Trophoblast cell (in vitro differentiated cells and primary cell): ENCODE data around the gene RBP4.

Source experiments
- DNase-seq, 2 donors: peaks; one replicate each; pipeline ENCODE4 v3.0.0-alpha.2; 2016
- H2AFZ ChIP-seq: 2 replicates; pipeline ENCODE4 v1.6.1; 2013; ENCODE audit warnings: low read length, moderate library complexity, mild to moderate bottlenecking; ENCODE audit not compliant: insufficient read depth, poor library complexity
- H2AK5ac ChIP-seq: 2 replicates; pipeline ENCODE4 v1.6.1; 2013; ENCODE audit warnings: mild to moderate bottlenecking, low read length
- H2BK120ac ChIP-seq: 2 replicates; pipeline ENCODE4 v1.6.1; 2013; ENCODE audit warnings: low read length, mild to moderate bottlenecking, moderate library complexity; ENCODE audit not compliant: insufficient read depth, poor library complexity
- H2BK12ac ChIP-seq: 2 replicates; pipeline ENCODE4 v1.6.1; 2013; ENCODE audit warnings: mild to moderate bottlenecking, low read length, moderate library complexity
- H2BK5ac ChIP-seq: 2 replicates; pipeline ENCODE4 v1.6.1; 2013; ENCODE audit warnings: low read length, low read depth, moderate library complexity, mild to moderate bottlenecking; ENCODE audit not compliant: poor library complexity
- H3K14ac ChIP-seq: 2 replicates; pipeline ENCODE4 v1.6.1; 2013; ENCODE audit warnings: mild to moderate bottlenecking, low read length
- H3K18ac ChIP-seq: 2 replicates; pipeline ENCODE4 v1.6.1; 2013; ENCODE audit warnings: mild to moderate bottlenecking, low read length
- H3K23ac ChIP-seq: 2 replicates; pipeline ENCODE4 v1.6.1; 2013; ENCODE audit warnings: low read length
- H3K27ac ChIP-seq: 2 replicates; pipeline ENCODE4 v1.5.1; 2013; ENCODE audit warnings: low read depth, mild to moderate bottlenecking, inconsistent platforms, low read length, moderate library complexity
- H3K27me3 ChIP-seq: 2 replicates; pipeline ENCODE4 v1.6.1; 2013; ENCODE audit warnings: inconsistent platforms, mild to moderate bottlenecking, low read length, moderate library complexity; ENCODE audit not compliant: insufficient read depth
- H3K36me3 ChIP-seq, 2 experiments: 1 replicate in 1 of 2; 2 replicates in 1 of 2; pipeline ENCODE4 v1.6.1; 2013; ENCODE audit warnings: low read length in 2 of 2, mild to moderate bottlenecking in 2 of 2, moderate library complexity in 1 of 2; ENCODE audit not compliant: insufficient read depth in 2 of 2, control insufficient read depth in 1 of 2
- H3K4ac ChIP-seq: 2 replicates; pipeline ENCODE4 v1.6.1; 2013; ENCODE audit warnings: low read depth, mild to moderate bottlenecking, low read length, moderate library complexity
- H3K4me1 ChIP-seq, 2 experiments: 1 replicate in 1 of 2; 2 replicates in 1 of 2; pipeline ENCODE4 v1.6.1; 2013; ENCODE audit warnings: low read length in 2 of 2, mild to moderate bottlenecking in 2 of 2, moderate library complexity in 1 of 2; ENCODE audit not compliant: insufficient read depth in 2 of 2, control insufficient read depth in 1 of 2
- H3K4me2 ChIP-seq: 2 replicates; pipeline ENCODE4 v1.6.1; 2013; ENCODE audit warnings: inconsistent platforms, mild to moderate bottlenecking, low read length, moderate library complexity
- H3K4me3 ChIP-seq: 2 replicates; pipeline ENCODE4 v1.5.1; 2013; ENCODE audit warnings: mild to moderate bottlenecking, low read depth, low read length, inconsistent platforms
- H3K79me1 ChIP-seq: one replicate; pipeline ENCODE4 v1.6.1; 2013; ENCODE audit warnings: low read length
- H3K79me2 ChIP-seq: 2 replicates; pipeline ENCODE4 v1.6.1; 2013; ENCODE audit warnings: low read length, mild to moderate bottlenecking; ENCODE audit not compliant: control insufficient read depth, insufficient read depth, poor library complexity
- H3K9ac ChIP-seq: 2 replicates; pipeline ENCODE4 v1.6.1; 2013; ENCODE audit warnings: mild to moderate bottlenecking, low read length
- H3K9me3 ChIP-seq: 2 replicates; pipeline ENCODE4 v1.6.1; 2013; ENCODE audit warnings: low read depth, mild to moderate bottlenecking, control low read depth, inconsistent platforms, low read length; ENCODE audit not compliant: insufficient read depth
- H4K12ac ChIP-seq: 2 replicates; pipeline ENCODE4 v1.6.1; 2013; ENCODE audit warnings: low read depth, mild to moderate bottlenecking, low read length, moderate library complexity
- H4K8ac ChIP-seq: 2 replicates; pipeline ENCODE4 v1.6.1; 2013; ENCODE audit warnings: low read depth, mild to moderate bottlenecking, low read length, moderate library complexity
- H4K91ac ChIP-seq: one replicate; pipeline ENCODE4 v1.6.1; 2013; ENCODE audit warnings: low read depth, mild to moderate bottlenecking, low read length, moderate library complexity
- WGBS: extraction: QIAGEN DNeasy Blood & Tissue Kit; methylation state at CpG from one replicate; pipeline ENCODE4 v1.1.7; 2013; ENCODE audit warnings: missing lambda C conversion rate; ENCODE audit not compliant: insufficient read length, insufficient coverage; ENCODE audit errors: extremely low coverage; 5-methylcytosine and 5-hydroxymethylcytosine counted together

The RBP4 gene

DNA sequence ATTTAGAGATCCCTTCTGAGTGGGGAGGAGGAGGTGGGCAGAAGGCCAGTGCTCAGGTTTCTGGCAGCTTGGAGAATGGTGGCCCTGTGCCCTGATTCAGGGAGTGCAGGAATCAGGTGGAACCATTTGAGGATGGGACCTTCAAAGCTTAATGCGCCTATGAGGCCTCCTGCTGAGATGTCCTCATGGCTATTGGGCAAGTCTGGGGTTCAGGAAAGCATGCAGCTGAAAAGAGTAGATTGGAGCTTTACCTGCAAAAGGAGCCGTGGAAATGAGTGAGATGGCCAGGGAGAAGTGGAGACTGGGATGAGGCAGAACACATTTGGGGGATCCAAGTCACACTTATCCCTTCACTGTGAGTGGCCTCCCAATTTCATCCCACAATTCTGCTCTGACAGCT lies 28.4 kb downstream of the RBP4 start:
- no peak overlapping the region for H3K9ac ChIP-seq
- H3K4me2 ChIP-seq = no peak overlapping the region
- H4K91ac ChIP-seq = no peak overlapping the region
- WGBS = no CpG with 5 or more reads among the region's 2 CpGs
- H2BK120ac ChIP-seq = no peak overlapping the region
- no peak overlapping the region for H3K4me3 ChIP-seq
- H3K36me3 ChIP-seq = no peaks in the 10 kb centered on the region
- H4K8ac ChIP-seq = no peak overlapping the region
- H3K9me3 ChIP-seq = no peaks in the 10 kb centered on the region
- no peak overlapping the region for H3K14ac ChIP-seq
- no peak overlapping the region for H4K12ac ChIP-seq
- H3K79me1 ChIP-seq = no peaks in the 10 kb centered on the region
- H2BK12ac ChIP-seq = no peak overlapping the region
- DNase-seq = no peak
- H3K27ac ChIP-seq = no peak overlapping the region
- no peaks in the 10 kb centered on the region for H3K4me1 ChIP-seq
- no peak overlapping the region for H2AFZ ChIP-seq
- H3K79me2 ChIP-seq = no peaks in the 10 kb centered on the region
- H2BK5ac ChIP-seq = no peak overlapping the region
- no peak overlapping the region for H3K23ac ChIP-seq
- H3K18ac ChIP-seq = no peak overlapping the region
- H3K27me3 ChIP-seq = peaks cover 9% of the 10 kb centered on the region
- no peak overlapping the region for H3K4ac ChIP-seq
- no peak overlapping the region for H2AK5ac ChIP-seq

DNA sequence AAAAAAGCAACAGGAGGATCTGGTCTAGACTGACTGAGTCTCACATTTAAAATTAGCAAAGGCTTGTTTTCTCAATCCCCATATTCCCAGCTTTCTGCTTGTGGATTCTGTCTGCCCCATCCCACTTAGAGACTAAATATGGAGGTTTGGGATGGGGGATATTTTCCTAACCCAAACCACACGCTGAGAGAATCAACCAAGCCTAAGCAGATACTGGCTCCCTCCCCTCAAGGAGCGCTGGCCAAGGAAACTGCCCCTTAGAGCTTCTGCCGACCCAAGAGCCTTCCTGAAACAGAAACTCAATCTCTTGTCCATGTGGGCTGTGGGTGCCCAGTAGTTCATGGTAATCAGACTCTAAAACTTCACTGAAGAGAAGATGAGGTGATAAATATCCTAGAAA lies 30.7 kb downstream of the RBP4 start:
- Histone ChIP-seq H4K91ac (no peak overlapping the region), H3K27me3 (peaks cover 24% of the 10 kb centered on the region), H3K4me3 (no peak overlapping the region), H3K4me1 (peaks cover 7 to 12% of the 10 kb centered on the region in 2 experiments), H3K9me3 (peaks cover 3% of the 10 kb centered on the region), H2BK5ac (no peak overlapping the region), H2BK120ac (no peak overlapping the region), H2AFZ (no peak overlapping the region), H3K18ac (no peak overlapping the region), H3K14ac (no peak overlapping the region), H4K12ac (no peak overlapping the region), H3K36me3 (no peaks in the 10 kb centered on the region), H3K9ac (no peak overlapping the region), H3K4me2 (no peak overlapping the region), H3K79me2 (no peaks in the 10 kb centered on the region), H3K4ac (no peak overlapping the region), H3K27ac (no peak overlapping the region), H4K8ac (no peak overlapping the region), H2AK5ac (no peak overlapping the region), H3K79me1 (no peaks in the 10 kb centered on the region), H3K23ac (no peak overlapping the region), H2BK12ac (no peak overlapping the region)
- no CpG with 5 or more reads among the region's 3 CpGs for WGBS
- DNase-seq = no peak

DNA sequence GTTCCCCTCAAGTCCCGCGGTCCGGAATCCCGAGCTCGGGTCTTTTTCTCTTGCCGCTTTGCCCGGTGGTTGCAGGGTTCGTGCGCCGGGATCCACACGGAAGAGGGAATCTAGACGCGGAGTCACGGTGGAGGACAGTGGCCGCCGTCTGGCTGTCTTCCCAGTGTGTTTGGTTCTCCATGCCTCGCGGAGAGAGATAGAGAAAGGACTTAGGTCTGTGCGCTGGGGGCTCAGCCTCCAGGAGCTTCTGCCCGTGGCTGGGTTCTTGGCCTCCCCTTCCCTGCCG lies 33.0 kb downstream of the RBP4 start:
- Histone ChIP-seq H3K4ac (no peak overlapping the region), H3K9ac (no peak overlapping the region), H4K12ac (no peak overlapping the region), H3K36me3 (no peaks in the 10 kb centered on the region), H3K4me2 (no peak overlapping the region), H2BK5ac (no peak overlapping the region), H4K91ac (no peak overlapping the region), H4K8ac (no peak overlapping the region), H3K14ac (no peak overlapping the region), H3K79me2 (no peaks in the 10 kb centered on the region), H3K4me1 (peaks cover 7 to 12% of the 10 kb centered on the region in 2 experiments), H3K9me3 (peaks cover 3% of the 10 kb centered on the region), H3K79me1 (no peaks in the 10 kb centered on the region), H2BK12ac (no peak overlapping the region), H3K27me3 (peaks cover 24% of the 10 kb centered on the region), H3K18ac (no peak overlapping the region), H2AK5ac (no peak overlapping the region), H2AFZ (no peak overlapping the region), H3K27ac (no peak overlapping the region), H2BK120ac (no peak overlapping the region), H3K4me3 (no peak overlapping the region), H3K23ac (no peak overlapping the region)
- DNase-seq = no peak
- no CpG with 5 or more reads among the region's 21 CpGs for WGBS

DNA sequence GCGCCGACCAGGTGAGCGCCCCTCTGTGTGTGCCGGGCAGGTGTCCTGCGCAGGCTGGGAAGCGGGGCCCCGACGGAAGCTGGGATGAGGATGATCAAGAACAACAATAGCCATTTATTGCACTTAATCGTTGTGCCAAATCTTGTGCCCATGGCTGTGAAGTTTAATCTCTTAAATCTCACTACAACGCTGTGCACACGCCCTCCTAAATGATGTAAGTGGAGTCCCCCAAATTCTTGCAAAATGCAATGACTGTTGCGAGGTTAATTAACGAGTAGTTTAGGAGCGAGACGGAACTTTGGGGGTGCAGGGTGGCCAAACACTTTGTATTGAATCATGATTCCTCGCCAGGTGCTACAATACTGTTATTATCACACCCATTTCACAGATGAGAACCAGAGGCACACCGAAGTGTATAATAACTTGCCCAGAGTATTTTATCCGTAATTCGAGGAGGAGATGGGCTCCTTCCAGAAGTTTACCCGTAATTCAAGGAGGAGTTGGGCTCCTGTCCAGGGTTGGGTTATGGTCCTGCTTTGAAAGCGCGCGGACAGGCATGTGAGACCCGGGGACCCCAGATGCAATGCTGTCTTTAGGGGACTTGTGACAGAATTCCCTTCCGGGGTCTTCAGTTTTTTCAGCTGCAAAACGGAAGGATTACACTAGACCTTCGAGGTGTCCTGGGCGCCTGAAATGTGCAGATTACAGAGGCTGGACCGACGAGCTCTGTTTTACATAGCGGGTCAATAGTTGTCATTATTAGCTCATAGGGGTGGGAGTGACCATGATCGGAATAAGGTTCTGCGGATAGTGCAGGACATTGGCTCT lies 33.5 kb downstream of the RBP4 start:
- Histone ChIP-seq H3K4me1 (peaks cover 7 to 12% of the 10 kb centered on the region in 2 experiments), H3K4me2 (peak overlapping the region; percentile 98), H4K91ac (no peak overlapping the region), H3K27me3 (peaks cover 24% of the 10 kb centered on the region), H3K36me3 (no peaks in the 10 kb centered on the region), H3K18ac (no peak overlapping the region), H2BK12ac (no peak overlapping the region), H3K79me1 (no peaks in the 10 kb centered on the region), H3K23ac (no peak overlapping the region), H4K12ac (no peak overlapping the region), H3K9ac (no peak overlapping the region), H2AFZ (no peak overlapping the region), H3K14ac (no peak overlapping the region), H3K4me3 (no peak overlapping the region), H3K4ac (no peak overlapping the region), H4K8ac (no peak overlapping the region), H3K27ac (no peak overlapping the region), H3K79me2 (no peaks in the 10 kb centered on the region), H2BK5ac (no peak overlapping the region), H3K9me3 (peaks cover 3% of the 10 kb centered on the region), H2AK5ac (no peak overlapping the region), H2BK120ac (no peak overlapping the region)
- DNase-seq = no peak
- no CpG with 5 or more reads among the region's 33 CpGs for WGBS
